ENCODE measurements around the gene C6orf47.

The C6orf47 gene

DNA sequence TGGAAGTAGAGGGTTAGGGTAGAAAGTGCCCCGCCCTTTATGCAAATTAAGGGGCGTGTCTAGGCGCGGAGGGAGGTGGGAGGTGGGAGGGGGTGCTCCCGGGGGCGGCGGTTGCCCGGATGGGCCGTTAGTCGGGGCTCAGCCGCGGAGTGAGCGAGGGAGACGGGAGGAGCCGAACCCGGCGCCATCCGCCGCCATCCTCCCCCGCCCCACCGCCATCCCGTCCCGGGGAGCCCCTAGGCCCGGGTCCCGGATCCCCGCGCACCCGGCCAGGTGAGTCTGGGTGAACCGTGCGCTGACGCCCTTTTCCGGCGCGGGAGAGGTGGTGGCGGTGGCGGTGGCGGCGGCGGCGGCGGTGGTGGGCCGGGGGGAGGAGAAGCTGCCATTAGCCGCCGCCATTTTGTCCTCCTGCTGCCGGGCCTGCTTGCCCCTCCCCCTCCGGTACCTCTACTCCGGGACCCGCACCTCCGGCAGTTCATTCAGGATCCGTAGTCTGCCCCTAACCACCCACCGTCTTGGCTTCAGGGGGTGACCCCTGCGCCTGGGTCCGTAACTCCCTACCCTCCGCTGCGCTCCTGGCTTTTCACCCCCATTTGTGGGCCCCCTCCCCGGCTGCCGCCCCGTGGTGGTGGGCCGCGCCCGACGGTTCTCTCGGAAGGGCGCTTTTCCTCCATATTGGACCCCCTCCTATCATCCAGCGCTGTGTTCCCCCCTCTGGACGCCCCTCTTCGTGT lies 39.8 kb downstream of the C6orf47 start, which contains the start of gene PRRC2A:
Gene PRRC2A (plus strand): TSS at position 130 of the 734 bp plus-strand sequence. CDS start 2,075 bp downstream, outside the sequence.
- DNase-seq = peak in 4 of 10 donors; percentile 61 to 93 (median 88)
- intact Hi-C loops (cut with DNase I) = loop anchor here (1.0 kb wide), 1 partner anchor 32 kb away; the partner anchor contains the start of gene BAG6

- intact Hi-C loops (cut with DNase I) = loop anchor here (1.0 kb wide), 1 partner anchor 32 kb away; the partner anchor contains the start of gene BAG6
- DNase-seq = peak; percentile 90 to 100 (median 97)
Observed at GRCh38 chr6:31619805-31620585, 40.6 kb downstream of the C6orf47 start.

DNA sequence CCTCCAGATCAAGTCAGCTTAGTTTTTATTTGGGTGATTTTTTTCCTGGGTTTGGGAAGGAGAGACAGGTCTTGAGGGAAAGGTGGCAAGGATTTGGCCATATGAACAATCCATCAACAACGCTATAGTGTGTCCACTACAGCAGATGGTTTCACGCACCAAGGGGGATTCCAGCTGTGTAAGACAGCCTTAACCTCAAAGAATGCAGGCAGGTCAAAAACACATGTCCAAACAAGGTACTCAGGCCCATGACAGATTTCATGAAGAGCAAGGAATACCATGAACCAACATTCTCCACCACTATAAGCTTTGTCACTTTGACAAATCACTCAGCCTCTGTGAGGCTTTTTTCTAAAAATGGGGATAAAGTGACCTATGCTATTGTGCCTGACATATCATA lies 43.6 kb downstream of the C6orf47 start:
- intact Hi-C loops (cut with DNase I) = no loop called here

DNA sequence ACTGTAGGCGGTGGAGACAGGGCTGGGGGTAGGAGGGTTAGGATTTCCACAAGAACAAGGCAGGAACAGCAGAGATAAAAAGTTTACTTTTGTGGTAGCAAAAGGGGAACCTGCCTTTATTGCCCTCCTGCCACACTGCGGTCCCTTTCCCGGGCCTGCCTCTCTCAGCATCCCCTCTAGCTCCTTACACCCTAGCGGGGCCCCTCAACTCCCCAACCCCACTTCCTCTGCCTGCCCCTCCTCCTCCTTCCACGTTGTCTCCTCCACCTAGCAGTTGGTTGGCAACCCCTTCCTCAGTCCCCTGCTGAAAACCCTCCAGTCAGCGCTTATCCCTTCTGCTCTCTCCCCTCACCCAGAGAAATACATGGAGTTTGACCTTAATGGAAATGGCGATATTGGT lies 44.8 kb downstream of the C6orf47 start:
- intact Hi-C loops (cut with DNase I) = no loop called here
- DNase-seq = no peak

More for the DNA sequence above, 43.6 kb downstream of the C6orf47 start:
- no peak for DNase-seq

DNA sequence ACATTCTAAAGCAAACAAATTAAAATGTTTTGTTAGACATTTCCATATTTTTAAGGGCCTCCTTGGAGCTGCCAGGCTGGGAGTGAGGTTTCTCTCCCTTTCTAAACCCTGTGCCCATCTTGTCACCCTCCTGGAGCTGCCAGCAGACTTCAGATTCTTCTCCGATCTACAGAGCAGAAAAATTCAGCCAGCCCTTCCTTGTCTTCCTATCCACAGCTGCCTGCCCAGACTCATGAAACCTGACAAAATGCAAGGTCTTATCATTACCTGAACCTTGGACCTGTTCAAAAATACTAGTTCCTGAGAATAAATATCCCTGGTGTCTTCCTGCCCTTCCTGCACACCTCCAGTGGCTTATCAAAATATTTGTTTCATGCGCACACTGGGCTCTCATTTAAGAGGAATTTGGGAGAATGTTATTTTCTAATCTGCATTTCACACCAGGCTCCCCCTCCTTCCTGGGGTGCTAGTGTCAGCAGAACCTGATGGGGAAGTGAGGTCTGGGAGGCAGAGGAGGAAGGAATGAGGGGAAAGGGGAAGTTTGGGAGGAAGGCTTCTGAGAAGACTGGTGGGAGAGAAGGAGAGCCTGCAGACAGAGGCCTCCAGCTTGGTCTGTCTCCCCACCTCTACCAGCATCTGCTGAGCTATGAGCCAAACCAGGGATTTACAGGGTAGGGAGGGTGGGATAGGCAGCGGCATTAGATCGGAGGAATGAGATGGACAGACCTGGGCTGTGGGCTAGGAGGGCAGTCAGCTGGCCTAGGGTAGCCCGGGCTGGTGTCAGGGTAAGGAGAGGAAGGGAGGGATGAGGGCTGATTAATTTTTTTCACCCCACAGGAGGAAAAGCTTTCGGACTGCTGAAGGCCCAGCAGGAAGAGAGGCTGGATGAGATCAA lies 45.6 kb downstream of the C6orf47 start, which contains the start of gene AIF1:
Gene AIF1 (plus strand): TSS at position 551 of the 895 bp plus-strand sequence. CDS start 96 bp downstream, at position 647.
- no peak for DNase-seq
- intact Hi-C loops (cut with DNase I) = no loop called here

- intact Hi-C loops (cut with DNase I) = no loop called here
- no peak for DNase-seq
Observed at GRCh38 chr6:31614075-31614619, 46.4 kb downstream of the C6orf47 start.

- intact Hi-C loops (cut with DNase I) = no loop called here
- no peak for DNase-seq
Observed at GRCh38 chr6:31610968-31611367, 49.6 kb downstream of the C6orf47 start.

- intact Hi-C loops (cut with DNase I) = no loop called here
- DNase-seq = no peak
Observed at GRCh38 chr6:31609519-31610406, 50.8 kb downstream of the C6orf47 start.

Measured in posterior cingulate gyrus (tissue), 11 donors.